ENCODE data around the gene RAX2.
"Not testable (repeated sequence)": the region's sequence is repeated elsewhere in the genome, so short reads cannot be mapped to it uniquely, and the experiment has no call there.

The RAX2 gene
- total RNA-seq: 0 to 0.06 (median 0) reads per million in 9 experiments

DNA sequence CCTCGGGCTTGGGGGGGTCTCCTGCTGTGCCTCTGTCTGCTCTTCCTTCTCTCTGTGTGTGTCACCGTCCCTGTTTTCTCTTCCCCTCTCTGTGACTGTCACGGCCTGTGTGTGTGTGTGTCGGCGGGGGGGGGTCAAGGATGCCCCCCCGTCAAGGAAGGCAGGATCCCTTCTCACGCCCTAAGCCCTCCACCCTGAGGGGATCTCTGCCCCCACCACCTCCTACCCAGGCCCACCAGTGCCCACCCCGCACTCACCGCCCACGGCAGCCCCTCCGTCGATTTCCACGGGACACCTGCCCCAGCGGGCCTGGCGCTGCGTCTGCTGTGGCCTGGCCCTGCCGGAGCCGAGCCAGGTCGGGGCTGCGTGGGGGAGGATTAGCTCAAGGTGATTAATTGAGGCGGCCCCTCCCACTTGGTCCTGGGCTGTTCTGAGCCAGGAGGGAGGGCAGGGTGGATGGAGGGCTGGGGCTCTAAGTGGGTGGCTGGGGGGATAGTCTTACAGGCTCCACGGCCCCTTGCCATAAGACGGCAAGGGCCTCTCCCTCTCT, at the start of gene RAX2:
RAX2 (minus strand) TSS at position 323 of the 550 bp plus-strand sequence. CDS start 486 bp downstream, outside the sequence.
- ATAC-seq (replicated peaks): no peak
- no peaks in the 10 kb centered on the region for H3K27me3 Mint-ChIP-seq
- H3K4me1 Mint-ChIP-seq (ENCODE audit: low read depth in 2 of 2): peaks cover 4 to 13% of the 10 kb centered on the region in 2 donors
- DNase-seq: no peak
- H3K4me3 Mint-ChIP-seq: no peak within 1 kb of the TSS
- peaks cover 41% of the 10 kb centered on the region for H3K36me3 Mint-ChIP-seq (ENCODE audit: insufficient read depth)
- H3K9me3 Mint-ChIP-seq: no peaks in the 10 kb centered on the region
- no peak within 1 kb of the TSS for H3K27ac Mint-ChIP-seq

DNA sequence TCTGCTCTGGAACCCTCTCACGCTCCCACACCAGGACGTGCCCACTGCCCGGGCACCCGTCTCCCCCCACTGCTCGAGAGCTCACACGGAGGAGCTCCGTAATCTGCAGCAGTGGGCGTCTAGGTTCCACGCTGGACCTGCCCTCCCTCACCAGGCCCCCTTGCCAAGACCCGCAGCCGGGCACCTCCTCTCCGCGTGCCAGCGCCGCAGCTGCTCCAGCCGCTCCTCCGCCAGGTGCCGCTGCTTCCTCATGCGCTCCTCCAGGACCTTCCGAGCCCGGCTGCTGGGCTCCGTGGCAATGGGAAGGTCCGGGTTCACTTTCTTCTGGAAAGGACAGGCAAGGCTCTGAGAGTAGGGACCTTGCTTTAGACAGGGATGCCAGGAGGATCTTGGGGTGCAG, 49.1 kb upstream of the RAX2 start:
- H3K4me1 Mint-ChIP-seq (ENCODE audit: low read depth in 2 of 2): peaks cover 12 to 14% of the 10 kb centered on the region in 2 donors
- peak overlapping the region; percentile 28 to 89 for H3K27ac Mint-ChIP-seq
- peaks cover 10% of the 10 kb centered on the region for H3K36me3 Mint-ChIP-seq (ENCODE audit: insufficient read depth)
- H3K4me3 Mint-ChIP-seq: no peak overlapping the region
- H3K9me3 Mint-ChIP-seq: no peaks in the 10 kb centered on the region
- no peak for DNase-seq
- no peaks in the 10 kb centered on the region for H3K27me3 Mint-ChIP-seq
- ATAC-seq (replicated peaks): no peak

DNA sequence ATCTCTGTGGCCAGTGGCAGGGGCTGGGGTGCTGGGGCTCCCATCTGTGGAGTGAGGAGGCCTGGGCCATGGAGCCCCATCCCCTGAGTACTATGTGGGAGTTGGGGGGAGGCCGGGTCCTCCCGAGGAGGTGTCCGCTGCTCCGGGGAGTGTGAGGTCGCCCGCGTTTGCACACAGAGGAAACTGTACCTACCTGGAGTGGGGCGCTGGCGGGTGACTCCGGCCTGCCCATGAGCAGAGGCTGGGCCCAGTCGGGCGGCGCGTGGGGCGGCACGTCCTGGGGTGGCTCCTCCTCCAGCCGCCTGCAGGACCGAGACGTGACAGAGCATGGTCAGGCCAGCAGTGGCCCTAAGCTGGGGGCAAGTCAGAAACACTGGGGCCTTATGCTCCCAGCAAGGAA, 48.0 kb upstream of the RAX2 start:
- H3K27me3 Mint-ChIP-seq: no peaks in the 10 kb centered on the region
- H3K27ac Mint-ChIP-seq: no peak overlapping the region
- DNase-seq (no peak), ATAC-seq (replicated peaks) (no peak)
- H3K4me3 Mint-ChIP-seq: no peak overlapping the region
- H3K9me3 Mint-ChIP-seq: no peaks in the 10 kb centered on the region
- peaks cover 12 to 16% of the 10 kb centered on the region in 2 donors for H3K4me1 Mint-ChIP-seq (ENCODE audit: low read depth in 2 of 2)
- H3K36me3 Mint-ChIP-seq (ENCODE audit: insufficient read depth): peaks cover 10% of the 10 kb centered on the region

DNA sequence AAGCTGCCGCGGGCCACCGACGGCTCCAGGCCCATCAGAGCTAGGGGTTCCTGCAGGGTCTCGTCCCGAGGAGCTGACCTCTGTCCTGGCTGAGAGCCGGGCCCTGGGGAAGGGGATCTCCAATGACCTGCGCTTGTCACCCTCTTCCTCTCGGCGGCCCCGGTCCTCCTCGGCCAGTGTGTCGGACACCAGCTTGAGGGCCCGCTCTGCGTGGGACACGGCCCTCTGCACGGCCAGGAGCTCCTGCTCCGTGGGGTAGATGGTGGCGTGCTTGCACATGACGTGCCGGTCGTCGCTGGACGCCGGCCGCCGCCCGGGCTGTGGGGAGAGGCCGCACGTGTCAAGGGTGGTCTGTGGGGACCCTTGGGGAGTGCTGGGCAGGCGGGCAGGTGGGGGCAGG, 46.9 kb upstream of the RAX2 start:
- H3K9me3 Mint-ChIP-seq: no peaks in the 10 kb centered on the region

GRCh38 chr19:3818466-3818865, 46.4 kb upstream of the RAX2 start:
- Mint-ChIP-seq H3K4me1 (ENCODE audit: low read depth in 2 of 2) (peaks cover 25 to 31% of the 10 kb centered on the region in 2 donors), H3K27me3 (no peaks in the 10 kb centered on the region), H3K9me3 (no peaks in the 10 kb centered on the region), H3K36me3 (ENCODE audit: insufficient read depth) (peaks cover 10% of the 10 kb centered on the region), H3K4me3 (no peak overlapping the region), H3K27ac (no peak overlapping the region)
- ATAC-seq (replicated peaks): no peak
- no peak for DNase-seq

More for the DNA sequence above, 46.9 kb upstream of the RAX2 start:
- ATAC-seq (replicated peaks): no peak
- H3K4me3 Mint-ChIP-seq: no peak overlapping the region
- no peak overlapping the region for H3K27ac Mint-ChIP-seq
- DNase-seq: no peak
- no peaks in the 10 kb centered on the region for H3K27me3 Mint-ChIP-seq
- H3K36me3 Mint-ChIP-seq (ENCODE audit: insufficient read depth): peaks cover 10% of the 10 kb centered on the region
- peaks cover 20 to 26% of the 10 kb centered on the region in 2 donors for H3K4me1 Mint-ChIP-seq (ENCODE audit: low read depth in 2 of 2)

GRCh38 chr19:3817761-3818160, 45.7 kb upstream of the RAX2 start:
- Mint-ChIP-seq H3K36me3 (ENCODE audit: insufficient read depth) (peaks cover 15% of the 10 kb centered on the region), H3K4me3 (no peak overlapping the region), H3K27ac (peak overlapping the region in 1 of 2 donors; percentile 70), H3K4me1 (ENCODE audit: low read depth in 2 of 2) (peaks cover 30 to 35% of the 10 kb centered on the region in 2 donors), H3K9me3 (no peaks in the 10 kb centered on the region), H3K27me3 (no peaks in the 10 kb centered on the region)
- no peak for DNase-seq
- no peak for ATAC-seq (replicated peaks)

GRCh38 chr19:3816566-3817218, 44.7 kb upstream of the RAX2 start:
- H3K9me3 Mint-ChIP-seq: no peaks in the 10 kb centered on the region
- H3K4me1 Mint-ChIP-seq (ENCODE audit: low read depth in 2 of 2): peaks cover 31 to 38% of the 10 kb centered on the region in 2 donors
- no peak for DNase-seq
- H3K36me3 Mint-ChIP-seq (ENCODE audit: insufficient read depth): peaks cover 14% of the 10 kb centered on the region
- no peak for ATAC-seq (replicated peaks)
- H3K4me3 Mint-ChIP-seq: no peak overlapping the region
- H3K27me3 Mint-ChIP-seq: no peaks in the 10 kb centered on the region
- no peak overlapping the region for H3K27ac Mint-ChIP-seq

DNA sequence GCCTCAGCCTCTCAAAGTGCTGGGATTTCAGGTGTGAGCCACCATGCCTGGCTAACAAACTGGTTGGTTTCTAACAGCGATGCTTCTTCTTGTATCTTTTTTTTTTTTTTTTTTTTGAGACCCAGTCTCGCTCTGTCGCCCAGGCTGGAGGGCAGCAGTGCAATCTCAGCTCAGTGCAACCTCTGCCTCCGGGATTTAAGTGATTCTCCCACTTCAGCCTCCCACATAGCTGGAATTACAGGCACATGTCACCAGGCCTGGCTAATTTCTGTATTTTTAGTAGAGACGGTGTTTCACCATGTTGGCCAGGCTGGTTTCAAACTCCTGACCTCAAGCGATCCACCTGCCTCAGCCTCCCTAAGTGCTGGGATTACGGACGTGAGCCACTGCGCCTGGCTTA, 44.1 kb upstream of the RAX2 start:
- ATAC-seq (replicated peaks); H3K4me3 Mint-ChIP-seq; H3K9me3 Mint-ChIP-seq; DNase-seq; H3K27me3 Mint-ChIP-seq: not testable (repeated sequence)
- peaks cover 30 to 33% of the 10 kb centered on the region in 2 donors for H3K4me1 Mint-ChIP-seq (ENCODE audit: low read depth in 2 of 2)
- peak overlapping the region in 1 of 2 donors; percentile 67 for H3K27ac Mint-ChIP-seq
- H3K36me3 Mint-ChIP-seq (ENCODE audit: insufficient read depth): peaks cover 14% of the 10 kb centered on the region

DNA sequence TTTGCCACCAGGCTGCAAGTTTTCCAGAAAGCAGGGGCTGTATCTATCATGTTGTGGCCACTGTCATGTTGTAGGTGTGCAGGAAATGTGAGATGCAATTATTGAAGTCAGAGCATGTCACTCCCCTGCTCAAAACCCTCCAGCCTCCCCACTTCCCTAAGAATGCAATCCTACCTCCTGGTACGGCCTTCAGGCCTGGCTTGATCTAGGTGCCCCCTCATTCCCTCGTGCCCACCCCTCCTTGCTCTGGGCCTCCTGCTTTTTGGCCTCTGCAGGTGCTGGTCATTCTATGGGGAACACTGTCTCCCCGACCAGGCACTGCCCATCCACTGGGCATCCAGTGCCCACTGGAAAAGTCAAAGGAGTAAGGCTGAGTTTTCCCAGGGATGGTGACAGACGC, 42.6 kb upstream of the RAX2 start:
- peaks cover 27 to 29% of the 10 kb centered on the region in 2 donors for H3K4me1 Mint-ChIP-seq (ENCODE audit: low read depth in 2 of 2)

GRCh38 chr19:3813473-3814392, 41.7 kb upstream of the RAX2 start:
- Mint-ChIP-seq H3K27ac (peak overlapping the region; percentile 95 to 98), H3K9me3 (no peaks in the 10 kb centered on the region), H3K27me3 (no peaks in the 10 kb centered on the region), H3K36me3 (ENCODE audit: insufficient read depth) (peaks cover 11% of the 10 kb centered on the region), H3K4me1 (ENCODE audit: low read depth in 2 of 2) (peaks cover 27 to 32% of the 10 kb centered on the region in 2 donors), H3K4me3 (peak overlapping the region; percentile 83 to 87)
- peak; percentile 27 for ATAC-seq (replicated peaks)
- DNase-seq: no peak

More for the DNA sequence above, 42.6 kb upstream of the RAX2 start:
- Mint-ChIP-seq H3K9me3 (no peaks in the 10 kb centered on the region), H3K36me3 (ENCODE audit: insufficient read depth) (peaks cover 11% of the 10 kb centered on the region), H3K27ac (peak overlapping the region; percentile 95 to 98), H3K27me3 (no peaks in the 10 kb centered on the region), H3K4me3 (peak overlapping the region; percentile 67 to 83)
- ATAC-seq (replicated peaks) (no peak), DNase-seq (no peak)

DNA sequence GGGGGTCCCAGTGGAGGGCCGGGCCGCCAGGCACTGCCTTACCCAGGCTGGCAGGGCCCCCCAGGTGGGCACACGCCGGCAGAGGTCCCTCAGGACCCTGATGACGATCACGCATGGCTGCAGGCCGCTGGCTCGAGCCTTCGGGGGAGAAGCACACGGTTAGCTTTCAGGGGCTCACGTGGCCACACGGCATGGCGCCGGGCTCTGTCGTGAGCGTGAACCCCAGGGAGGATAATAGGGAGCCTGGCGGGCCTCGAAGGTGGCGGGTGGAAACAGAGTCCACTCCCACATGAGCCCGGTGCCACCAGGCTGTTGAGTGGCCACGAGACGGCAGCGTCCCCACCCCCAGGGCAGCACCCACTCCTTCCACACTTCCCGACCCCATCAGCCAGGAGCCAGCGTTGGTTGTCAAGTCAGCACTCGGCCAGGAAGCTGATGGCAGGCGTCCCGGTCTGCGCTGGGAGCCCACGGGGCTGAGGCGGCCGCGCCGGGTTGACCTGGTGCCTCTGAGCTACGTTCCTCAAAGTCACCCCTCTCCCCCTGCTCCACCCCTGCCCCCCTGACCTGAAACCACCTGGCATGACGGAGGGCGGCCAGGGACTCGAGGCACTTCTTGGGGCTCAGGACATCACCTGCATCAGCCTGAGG, 38.8 kb upstream of the RAX2 start:
- Mint-ChIP-seq H3K36me3 (ENCODE audit: insufficient read depth) (peaks cover 16% of the 10 kb centered on the region), H3K27me3 (no peaks in the 10 kb centered on the region), H3K4me3 (no peak overlapping the region), H3K27ac (peak overlapping the region in 1 of 2 donors; percentile 5), H3K4me1 (ENCODE audit: low read depth in 2 of 2) (peaks cover 33 to 40% of the 10 kb centered on the region in 2 donors), H3K9me3 (no peaks in the 10 kb centered on the region)
- no peak for DNase-seq
- no peak for ATAC-seq (replicated peaks)

DNA sequence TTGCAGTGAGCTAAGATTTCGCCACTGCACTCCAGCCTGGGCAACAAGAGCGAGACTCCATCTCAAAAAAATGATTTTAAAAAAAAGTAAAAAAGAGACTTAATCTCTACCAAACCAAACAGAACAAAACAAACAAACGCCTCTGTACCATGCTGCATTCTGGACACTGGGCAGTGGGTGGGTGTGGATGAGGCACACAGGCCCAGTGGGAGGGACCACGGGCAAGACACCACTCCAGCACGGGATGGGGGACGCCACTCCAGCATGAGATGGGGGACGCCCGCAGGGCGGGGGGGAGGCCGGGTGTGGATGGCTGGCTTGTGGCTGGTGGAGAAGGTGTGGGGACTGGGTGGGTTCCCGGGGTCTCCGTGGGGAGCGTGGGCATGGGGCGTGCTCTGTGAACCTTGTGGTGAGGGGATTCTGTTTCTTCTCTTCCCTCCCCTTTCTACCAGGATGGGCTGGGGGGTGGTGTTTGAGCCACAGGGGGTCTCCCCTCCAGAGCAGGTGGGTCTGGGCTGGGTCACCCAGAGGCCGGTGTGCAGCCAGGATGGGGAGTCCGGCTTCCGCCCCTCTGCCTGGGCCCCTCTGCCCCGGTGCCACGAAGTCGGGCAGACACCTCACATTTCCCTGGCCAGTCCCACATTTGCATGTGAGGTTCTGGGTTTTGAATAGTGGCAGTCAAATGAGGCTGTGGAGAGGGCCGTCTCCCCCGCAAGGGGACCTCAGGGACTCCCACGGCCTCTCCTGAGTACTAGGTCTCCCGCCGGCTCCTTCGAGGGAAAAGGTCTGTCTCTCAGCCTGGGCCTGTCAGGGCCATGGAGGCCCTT, 38.1 kb upstream of the RAX2 start:
- DNase-seq (no peak), ATAC-seq (replicated peaks) (no peak)
- Mint-ChIP-seq H3K4me3 (no peak overlapping the region), H3K4me1 (ENCODE audit: low read depth in 2 of 2) (peaks cover 36 to 43% of the 10 kb centered on the region in 2 donors), H3K36me3 (ENCODE audit: insufficient read depth) (peaks cover 16% of the 10 kb centered on the region), H3K27me3 (no peaks in the 10 kb centered on the region), H3K27ac (peak overlapping the region in 1 of 2 donors; percentile 81), H3K9me3 (no peaks in the 10 kb centered on the region)
